SU-DHL-6 (cell line): ENCODE measurements around the gene GAPDHS.

Experiments
- EZH2phosphoT487 ChIP-seq: fragments of 200-600 bp; sonication (generic), shearing (Covaris generic); conservative IDR thresholded peaks from 2 replicates; pipeline ENCODE4 v1.6.1; 2018; ENCODE audit warnings: mild to moderate bottlenecking, antibody characterized with exemption, low read length, moderate library complexity, mixed read lengths
- TF ChIP-seq, protein P1 (sequence below): fragments of 200-600 bp; sonication (generic); IDR thresholded peaks from one replicate; pipeline ENCODE4 v1.5.1; 2017; ENCODE audit warnings: antibody characterized with exemption, mild to moderate bottlenecking, low read length, moderate library complexity; ENCODE audit not compliant: insufficient read depth, poor library complexity, severe bottlenecking

GRCh38 chr19:35566738-35567137, 33.5 kb downstream of the GAPDHS start:
- TF ChIP-seq, protein P1, sequence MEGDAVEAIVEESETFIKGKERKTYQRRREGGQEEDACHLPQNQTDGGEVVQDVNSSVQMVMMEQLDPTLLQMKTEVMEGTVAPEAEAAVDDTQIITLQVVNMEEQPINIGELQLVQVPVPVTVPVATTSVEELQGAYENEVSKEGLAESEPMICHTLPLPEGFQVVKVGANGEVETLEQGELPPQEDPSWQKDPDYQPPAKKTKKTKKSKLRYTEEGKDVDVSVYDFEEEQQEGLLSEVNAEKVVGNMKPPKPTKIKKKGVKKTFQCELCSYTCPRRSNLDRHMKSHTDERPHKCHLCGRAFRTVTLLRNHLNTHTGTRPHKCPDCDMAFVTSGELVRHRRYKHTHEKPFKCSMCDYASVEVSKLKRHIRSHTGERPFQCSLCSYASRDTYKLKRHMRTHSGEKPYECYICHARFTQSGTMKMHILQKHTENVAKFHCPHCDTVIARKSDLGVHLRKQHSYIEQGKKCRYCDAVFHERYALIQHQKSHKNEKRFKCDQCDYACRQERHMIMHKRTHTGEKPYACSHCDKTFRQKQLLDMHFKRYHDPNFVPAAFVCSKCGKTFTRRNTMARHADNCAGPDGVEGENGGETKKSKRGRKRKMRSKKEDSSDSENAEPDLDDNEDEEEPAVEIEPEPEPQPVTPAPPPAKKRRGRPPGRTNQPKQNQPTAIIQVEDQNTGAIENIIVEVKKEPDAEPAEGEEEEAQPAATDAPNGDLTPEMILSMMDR: no peak
- TF ChIP-seq EZH2phosphoT487: no peak
